ENCODE data around the gene EHBP1.

DNA sequence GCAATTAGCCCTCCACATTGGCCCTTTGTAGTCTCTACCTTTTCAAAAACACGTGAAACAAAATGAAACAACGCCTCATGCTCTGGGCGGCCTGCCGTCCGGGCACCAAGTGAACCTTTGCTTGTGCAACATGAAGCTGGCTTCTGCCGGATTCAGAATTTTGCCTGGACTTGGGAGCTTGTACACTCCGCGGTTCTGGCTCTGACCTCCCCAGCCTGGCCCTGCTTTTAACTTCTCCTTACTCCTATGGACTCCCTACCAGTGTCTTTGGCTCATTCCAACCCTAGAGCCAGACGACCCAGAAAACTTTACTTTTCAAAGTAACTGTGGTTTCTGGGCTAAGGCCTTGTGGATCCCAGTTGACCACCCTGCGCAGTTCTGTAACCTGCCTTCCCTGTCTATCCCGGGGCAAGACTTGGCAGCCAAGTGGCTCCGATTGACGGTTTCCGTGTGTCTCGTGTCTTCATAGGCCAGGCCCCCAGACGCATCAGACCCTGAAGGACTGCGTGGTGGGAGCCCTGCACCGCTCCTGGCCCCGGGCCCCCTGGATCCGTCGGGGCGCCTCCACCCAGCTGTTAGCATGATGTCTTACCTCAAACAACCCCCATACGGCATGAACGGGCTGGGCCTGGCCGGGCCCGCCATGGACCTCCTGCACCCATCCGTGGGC is 347.0 kb downstream of the EHBP1 start:
- no peak for TF ChIP-seq POLR2A (IDR thresholded peaks at IDR 0.05)
- TF ChIP-seq, protein P1, sequence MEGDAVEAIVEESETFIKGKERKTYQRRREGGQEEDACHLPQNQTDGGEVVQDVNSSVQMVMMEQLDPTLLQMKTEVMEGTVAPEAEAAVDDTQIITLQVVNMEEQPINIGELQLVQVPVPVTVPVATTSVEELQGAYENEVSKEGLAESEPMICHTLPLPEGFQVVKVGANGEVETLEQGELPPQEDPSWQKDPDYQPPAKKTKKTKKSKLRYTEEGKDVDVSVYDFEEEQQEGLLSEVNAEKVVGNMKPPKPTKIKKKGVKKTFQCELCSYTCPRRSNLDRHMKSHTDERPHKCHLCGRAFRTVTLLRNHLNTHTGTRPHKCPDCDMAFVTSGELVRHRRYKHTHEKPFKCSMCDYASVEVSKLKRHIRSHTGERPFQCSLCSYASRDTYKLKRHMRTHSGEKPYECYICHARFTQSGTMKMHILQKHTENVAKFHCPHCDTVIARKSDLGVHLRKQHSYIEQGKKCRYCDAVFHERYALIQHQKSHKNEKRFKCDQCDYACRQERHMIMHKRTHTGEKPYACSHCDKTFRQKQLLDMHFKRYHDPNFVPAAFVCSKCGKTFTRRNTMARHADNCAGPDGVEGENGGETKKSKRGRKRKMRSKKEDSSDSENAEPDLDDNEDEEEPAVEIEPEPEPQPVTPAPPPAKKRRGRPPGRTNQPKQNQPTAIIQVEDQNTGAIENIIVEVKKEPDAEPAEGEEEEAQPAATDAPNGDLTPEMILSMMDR (IDR thresholded peaks at IDR 0.05) = no peak
